ENCODE data around the gene USF1. TPM values are rescaled to one million over a fixed set of nuclear protein-coding genes. Genes with fewer than 3 reads are reported as not detected.

Gene USF1
- total and polyA plus RNA-seq, 9 of the 15 experiments (the other 6 are each of a cell fraction or from before 2014, with no cell fraction given), result 7.4 to 60.2 (median 54.2) TPM

DNA sequence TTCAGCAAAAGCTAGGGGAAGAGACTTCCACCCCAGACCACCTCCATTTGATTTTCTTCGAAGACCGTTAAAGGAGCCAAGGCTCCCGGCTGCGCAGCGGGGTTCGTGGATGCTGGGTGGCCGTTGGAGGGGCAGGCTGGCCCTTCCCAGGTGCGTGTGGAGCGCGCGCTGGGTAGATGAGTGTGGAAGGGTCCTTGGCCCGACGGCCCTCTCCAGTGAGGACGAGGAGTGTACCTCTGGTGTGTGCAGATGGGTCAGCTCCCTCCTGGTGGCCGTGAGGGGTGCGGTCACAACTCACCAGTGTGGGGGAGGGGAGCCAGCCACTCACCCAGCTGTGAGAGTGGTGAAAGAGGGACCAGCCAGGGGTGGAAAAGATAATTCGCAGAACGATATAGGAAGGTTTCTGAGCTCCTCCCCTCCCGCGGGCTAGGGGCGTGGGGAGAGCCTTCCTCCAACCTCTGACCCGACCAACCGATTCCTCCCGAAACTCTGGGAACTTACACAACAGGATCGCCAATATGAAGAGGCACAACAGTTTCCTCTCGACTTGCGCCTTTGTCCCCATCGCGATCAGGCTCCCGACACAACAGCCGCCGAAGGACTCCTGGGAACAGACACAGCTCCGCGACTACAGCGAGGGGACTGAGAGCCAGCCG, 25.1 kb downstream of the USF1 start, which contains the start of gene F11R (continued):
- TF ChIP-seq, protein P1, sequence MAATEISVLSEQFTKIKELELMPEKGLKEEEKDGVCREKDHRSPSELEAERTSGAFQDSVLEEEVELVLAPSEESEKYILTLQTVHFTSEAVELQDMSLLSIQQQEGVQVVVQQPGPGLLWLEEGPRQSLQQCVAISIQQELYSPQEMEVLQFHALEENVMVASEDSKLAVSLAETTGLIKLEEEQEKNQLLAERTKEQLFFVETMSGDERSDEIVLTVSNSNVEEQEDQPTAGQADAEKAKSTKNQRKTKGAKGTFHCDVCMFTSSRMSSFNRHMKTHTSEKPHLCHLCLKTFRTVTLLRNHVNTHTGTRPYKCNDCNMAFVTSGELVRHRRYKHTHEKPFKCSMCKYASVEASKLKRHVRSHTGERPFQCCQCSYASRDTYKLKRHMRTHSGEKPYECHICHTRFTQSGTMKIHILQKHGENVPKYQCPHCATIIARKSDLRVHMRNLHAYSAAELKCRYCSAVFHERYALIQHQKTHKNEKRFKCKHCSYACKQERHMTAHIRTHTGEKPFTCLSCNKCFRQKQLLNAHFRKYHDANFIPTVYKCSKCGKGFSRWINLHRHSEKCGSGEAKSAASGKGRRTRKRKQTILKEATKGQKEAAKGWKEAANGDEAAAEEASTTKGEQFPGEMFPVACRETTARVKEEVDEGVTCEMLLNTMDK (IDR thresholded peaks at IDR 0.05; ENCODE audit: borderline replicate concordance, insufficient read depth, low read depth, low read length, poor library complexity, severe bottlenecking), result peak; percentile 45
- TF ChIP-seq, protein P2, sequence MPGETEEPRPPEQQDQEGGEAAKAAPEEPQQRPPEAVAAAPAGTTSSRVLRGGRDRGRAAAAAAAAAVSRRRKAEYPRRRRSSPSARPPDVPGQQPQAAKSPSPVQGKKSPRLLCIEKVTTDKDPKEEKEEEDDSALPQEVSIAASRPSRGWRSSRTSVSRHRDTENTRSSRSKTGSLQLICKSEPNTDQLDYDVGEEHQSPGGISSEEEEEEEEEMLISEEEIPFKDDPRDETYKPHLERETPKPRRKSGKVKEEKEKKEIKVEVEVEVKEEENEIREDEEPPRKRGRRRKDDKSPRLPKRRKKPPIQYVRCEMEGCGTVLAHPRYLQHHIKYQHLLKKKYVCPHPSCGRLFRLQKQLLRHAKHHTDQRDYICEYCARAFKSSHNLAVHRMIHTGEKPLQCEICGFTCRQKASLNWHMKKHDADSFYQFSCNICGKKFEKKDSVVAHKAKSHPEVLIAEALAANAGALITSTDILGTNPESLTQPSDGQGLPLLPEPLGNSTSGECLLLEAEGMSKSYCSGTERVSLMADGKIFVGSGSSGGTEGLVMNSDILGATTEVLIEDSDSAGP (CRISPR knock-in tag; IDR thresholded peaks at IDR 0.05), result 0 out of 2 replicates have a peak, but pooled peaks have one; percentile 30
- TF ChIP-seq, protein P3, sequence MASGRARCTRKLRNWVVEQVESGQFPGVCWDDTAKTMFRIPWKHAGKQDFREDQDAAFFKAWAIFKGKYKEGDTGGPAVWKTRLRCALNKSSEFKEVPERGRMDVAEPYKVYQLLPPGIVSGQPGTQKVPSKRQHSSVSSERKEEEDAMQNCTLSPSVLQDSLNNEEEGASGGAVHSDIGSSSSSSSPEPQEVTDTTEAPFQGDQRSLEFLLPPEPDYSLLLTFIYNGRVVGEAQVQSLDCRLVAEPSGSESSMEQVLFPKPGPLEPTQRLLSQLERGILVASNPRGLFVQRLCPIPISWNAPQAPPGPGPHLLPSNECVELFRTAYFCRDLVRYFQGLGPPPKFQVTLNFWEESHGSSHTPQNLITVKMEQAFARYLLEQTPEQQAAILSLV (tag; IDR thresholded peaks at IDR 0.05), result 0 out of 2 replicates have a peak, but pooled peaks have one; percentile 28
- TF ChIP-seq, protein P4, sequence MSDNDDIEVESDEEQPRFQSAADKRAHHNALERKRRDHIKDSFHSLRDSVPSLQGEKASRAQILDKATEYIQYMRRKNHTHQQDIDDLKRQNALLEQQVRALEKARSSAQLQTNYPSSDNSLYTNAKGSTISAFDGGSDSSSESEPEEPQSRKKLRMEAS (CRISPR knock-in tag; IDR thresholded peaks at IDR 0.05), result peak; percentile 75; the same call in 1 of the 2 replicates
- TF ChIP-seq, protein P5, sequence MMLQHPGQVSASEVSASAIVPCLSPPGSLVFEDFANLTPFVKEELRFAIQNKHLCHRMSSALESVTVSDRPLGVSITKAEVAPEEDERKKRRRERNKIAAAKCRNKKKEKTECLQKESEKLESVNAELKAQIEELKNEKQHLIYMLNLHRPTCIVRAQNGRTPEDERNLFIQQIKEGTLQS (IDR thresholded peaks at IDR 0.05), result peak; percentile 40; the same call in 1 of the 2 replicates
- TF ChIP-seq, protein P5 (CRISPR knock-in tag; conservative IDR thresholded peaks at IDR 0.05), result 0 out of 2 replicates have a peak, but pooled peaks have one; percentile 72
- TF ChIP-seq SRSF9 (IDR thresholded peaks at IDR 0.05; ENCODE audit: borderline replicate concordance, low read depth, low read length) (no peak), KHSRP (IDR thresholded peaks at IDR 0.05) (no peak), RBFOX2 (IDR thresholded peaks at IDR 0.05; ENCODE audit: low read depth, low read length) (peak; percentile 82), SNIP1 (IDR thresholded peaks at IDR 0.05; ENCODE audit: low read depth) (no peak), SP1 (CRISPR knock-in tag; IDR thresholded peaks at IDR 0.05) (peak; percentile 68), CBX8 (IDR thresholded peaks at IDR 0.05; ENCODE audit: borderline replicate concordance, extremely low read depth, low read depth, low read length, poor library complexity, severe bottlenecking) (no peak), CBX1 (IDR thresholded peaks at IDR 0.05; ENCODE audit: low read depth) (peak; percentile 64; the same call in 1 of the 2 replicates), CCNT2 (IDR thresholded peaks at IDR 0.05; ENCODE audit: borderline replicate concordance, extremely low read depth, insufficient read length, low read depth, low read length) (peak; percentile 40), POLR2G (IDR thresholded peaks at IDR 0.05; ENCODE audit: low read depth, low read length) (peak; percentile 80)
- TF ChIP-seq, protein P6, sequence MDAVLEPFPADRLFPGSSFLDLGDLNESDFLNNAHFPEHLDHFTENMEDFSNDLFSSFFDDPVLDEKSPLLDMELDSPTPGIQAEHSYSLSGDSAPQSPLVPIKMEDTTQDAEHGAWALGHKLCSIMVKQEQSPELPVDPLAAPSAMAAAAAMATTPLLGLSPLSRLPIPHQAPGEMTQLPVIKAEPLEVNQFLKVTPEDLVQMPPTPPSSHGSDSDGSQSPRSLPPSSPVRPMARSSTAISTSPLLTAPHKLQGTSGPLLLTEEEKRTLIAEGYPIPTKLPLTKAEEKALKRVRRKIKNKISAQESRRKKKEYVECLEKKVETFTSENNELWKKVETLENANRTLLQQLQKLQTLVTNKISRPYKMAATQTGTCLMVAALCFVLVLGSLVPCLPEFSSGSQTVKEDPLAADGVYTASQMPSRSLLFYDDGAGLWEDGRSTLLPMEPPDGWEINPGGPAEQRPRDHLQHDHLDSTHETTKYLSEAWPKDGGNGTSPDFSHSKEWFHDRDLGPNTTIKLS (IDR thresholded peaks at IDR 0.05; ENCODE audit: borderline replicate concordance, low read depth), result peak; percentile 69
- TF ChIP-seq, protein P7, sequence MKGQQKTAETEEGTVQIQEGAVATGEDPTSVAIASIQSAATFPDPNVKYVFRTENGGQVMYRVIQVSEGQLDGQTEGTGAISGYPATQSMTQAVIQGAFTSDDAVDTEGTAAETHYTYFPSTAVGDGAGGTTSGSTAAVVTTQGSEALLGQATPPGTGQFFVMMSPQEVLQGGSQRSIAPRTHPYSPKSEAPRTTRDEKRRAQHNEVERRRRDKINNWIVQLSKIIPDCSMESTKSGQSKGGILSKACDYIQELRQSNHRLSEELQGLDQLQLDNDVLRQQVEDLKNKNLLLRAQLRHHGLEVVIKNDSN (CRISPR knock-in tag; IDR thresholded peaks at IDR 0.05), result peak; percentile 33; the same call in 1 of the 2 replicates
